OCI-M1 (cell line): ENCODE measurements around the gene CYB561D2.
A peak's percentile ranks its signal among the peaks of the same experiment; 100 is the strongest.

Source experiments
- DNase-seq: peaks from one replicate; lab custom pipeline; 2025; lab: John Stamatoyannopoulos, UW

The CYB561D2 gene

GRCh38 chr3:50365080-50365841 lies 14.6 kb downstream of the CYB561D2 start:
- DNase-seq: peak; percentile 69

- DNase-seq: no peak
These were observed 15.2 kb downstream of the CYB561D2 start for GRCh38 chr3:50365842-50366220.

- DNase-seq: no peak
These were observed 18.5 kb downstream of the CYB561D2 start for GRCh38 chr3:50369012-50369670.

- peak; percentile 64 for DNase-seq
These were observed 19.9 kb downstream of the CYB561D2 start for GRCh38 chr3:50370594-50370993.

GRCh38 chr3:50371133-50371685 lies 20.5 kb downstream of the CYB561D2 start:
- no peak for DNase-seq

GRCh38 chr3:50372349-50372748 lies 21.7 kb downstream of the CYB561D2 start:
- peak; percentile 48 for DNase-seq

- DNase-seq: no peak
These were observed 22.7 kb downstream of the CYB561D2 start for GRCh38 chr3:50373146-50374051.

GRCh38 chr3:50374363-50375257 lies 23.9 kb downstream of the CYB561D2 start:
- DNase-seq: no peak

- DNase-seq: no peak
These were observed 24.7 kb downstream of the CYB561D2 start for GRCh38 chr3:50375258-50375931.

- no peak for DNase-seq
These were observed 27.4 kb downstream of the CYB561D2 start for GRCh38 chr3:50378024-50378423.

GRCh38 chr3:50378757-50379156 lies 28.1 kb downstream of the CYB561D2 start:
- no peak for DNase-seq

- DNase-seq: no peak
These were observed 29.9 kb downstream of the CYB561D2 start for GRCh38 chr3:50380405-50381085.

- no peak for DNase-seq
These were observed 30.7 kb downstream of the CYB561D2 start for GRCh38 chr3:50381383-50381782.

- no peak for DNase-seq
These were observed 32.1 kb downstream of the CYB561D2 start for GRCh38 chr3:50382722-50383121.

GRCh38 chr3:50383750-50384149 lies 33.1 kb downstream of the CYB561D2 start:
- DNase-seq: no peak

GRCh38 chr3:50385754-50386153 lies 35.1 kb downstream of the CYB561D2 start:
- DNase-seq: no peak

- peak; percentile 8 for DNase-seq
These were observed 37.5 kb downstream of the CYB561D2 start for GRCh38 chr3:50388016-50388719.

- no peak for DNase-seq
These were observed 38.2 kb downstream of the CYB561D2 start for GRCh38 chr3:50388720-50389413.

GRCh38 chr3:50389414-50389767 lies 38.7 kb downstream of the CYB561D2 start:
- no peak for DNase-seq
